Thyroid gland (tissue), 4 donors: ENCODE data around the gene CZIB.
A peak's percentile ranks its signal among the peaks of the same experiment; 100 is the strongest.

Source experiments
- POLR2A ChIP-seq, 2 donors: fragments of 450-650 bp; IDR thresholded peaks; one replicate each; pipeline ENCODE4 v1.6.1; 2017; ENCODE audit warnings: antibody characterized with exemption in 2 of 2, mild to moderate bottlenecking in 2 of 2, moderate library complexity in 1 of 2
- TF ChIP-seq, protein P1 (sequence below), 6 experiments: fragments of 200-600 bp in 3 of 6; fragments of 450-650 bp in 3 of 6; sonication (generic) in 3 of 6; IDR thresholded peaks; one replicate each; pipeline ENCODE4 v1.5.1; 2016 to 2019; ENCODE audit warnings: antibody characterized with exemption in 6 of 6, mild to moderate bottlenecking in 2 of 6, inconsistent platforms in 1 of 6, moderate library complexity in 1 of 6

GRCh38 chr1:53238197-53239155, 18.0 kb upstream of the CZIB start, which contains the start of gene MAGOH:
- TF ChIP-seq, protein P1, sequence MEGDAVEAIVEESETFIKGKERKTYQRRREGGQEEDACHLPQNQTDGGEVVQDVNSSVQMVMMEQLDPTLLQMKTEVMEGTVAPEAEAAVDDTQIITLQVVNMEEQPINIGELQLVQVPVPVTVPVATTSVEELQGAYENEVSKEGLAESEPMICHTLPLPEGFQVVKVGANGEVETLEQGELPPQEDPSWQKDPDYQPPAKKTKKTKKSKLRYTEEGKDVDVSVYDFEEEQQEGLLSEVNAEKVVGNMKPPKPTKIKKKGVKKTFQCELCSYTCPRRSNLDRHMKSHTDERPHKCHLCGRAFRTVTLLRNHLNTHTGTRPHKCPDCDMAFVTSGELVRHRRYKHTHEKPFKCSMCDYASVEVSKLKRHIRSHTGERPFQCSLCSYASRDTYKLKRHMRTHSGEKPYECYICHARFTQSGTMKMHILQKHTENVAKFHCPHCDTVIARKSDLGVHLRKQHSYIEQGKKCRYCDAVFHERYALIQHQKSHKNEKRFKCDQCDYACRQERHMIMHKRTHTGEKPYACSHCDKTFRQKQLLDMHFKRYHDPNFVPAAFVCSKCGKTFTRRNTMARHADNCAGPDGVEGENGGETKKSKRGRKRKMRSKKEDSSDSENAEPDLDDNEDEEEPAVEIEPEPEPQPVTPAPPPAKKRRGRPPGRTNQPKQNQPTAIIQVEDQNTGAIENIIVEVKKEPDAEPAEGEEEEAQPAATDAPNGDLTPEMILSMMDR (IDR thresholded peaks at IDR 0.05): peak in 1 of 6 experiments; percentile 9
- TF ChIP-seq POLR2A (IDR thresholded peaks at IDR 0.05): peak in 1 of 2 donors; percentile 79
